Suprapubic skin (tissue), 4 donors: ENCODE results near the gene DMWD. TPM values are rescaled to one million over a fixed set of nuclear protein-coding genes. Genes with fewer than 3 reads are reported as not detected.

Experiments used
- DNase-seq, 2 donors: peaks; one replicate each; pipeline ENCODE4 v3.0.0-alpha.2; 2019; ENCODE audit warnings: low spot score in 2 of 2
- H3K27ac ChIP-seq: fragments of 200-600 bp; sonication (generic); one replicate; pipeline ENCODE4 v1.5.1; 2019
- H3K27me3 ChIP-seq: fragments of 200-600 bp; sonication (generic); one replicate; pipeline ENCODE4 v1.5.1; 2019
- H3K36me3 ChIP-seq: fragments of 200-600 bp; sonication (generic); one replicate; pipeline ENCODE4 v1.5.1; 2019
- H3K4me1 ChIP-seq: fragments of 200-600 bp; sonication (generic); one replicate; pipeline ENCODE4 v1.5.1; 2019
- H3K4me3 ChIP-seq: fragments of 200-600 bp; sonication (generic); one replicate; pipeline ENCODE4 v1.5.1; 2019; ENCODE audit warnings: mild to moderate bottlenecking
- H3K9me3 ChIP-seq: fragments of 200-600 bp; sonication (generic); one replicate; pipeline ENCODE4 v1.5.1; 2019
- EP300 ChIP-seq: sonication (generic); formaldehyde crosslinking; IDR thresholded peaks from one replicate; pipeline ENCODE4 v1.6.1; 2017; ENCODE audit warnings: antibody characterized with exemption
- POLR2A ChIP-seq, 2 donors: fragments of 450-650 bp; IDR thresholded peaks; one replicate each; pipeline ENCODE4 v1.6.1; 2017; ENCODE audit warnings: antibody characterized with exemption in 2 of 2, mild to moderate bottlenecking in 2 of 2, moderate library complexity in 2 of 2
- POLR2AphosphoS5 ChIP-seq, 3 donors: sonication (generic); formaldehyde crosslinking; IDR thresholded peaks; one replicate each; pipeline ENCODE4 v1.6.1; 2017; ENCODE audit warnings: antibody characterized with exemption in 3 of 3
- WGBS: methylation state at CpG from one replicate; pipeline ENCODE4 v1.1.5; 2018; 5-methylcytosine and 5-hydroxymethylcytosine counted together
- total RNA-seq, 4 donors: library from RNA; depleted of rRNA; stranded (reverse); fragments of >200 nt; gene quantifications; one replicate each; pipeline ENCODE4 v1.1.0, GENCODE V29; 2016
- TF ChIP-seq, protein P1 (sequence below), 2 donors: fragments of 200-600 bp in 1 of 2; fragments of 450-650 bp in 1 of 2; sonication (generic) in 1 of 2; IDR thresholded peaks; one replicate each; pipeline ENCODE4 v1.5.1; 2016 to 2019; ENCODE audit warnings: antibody characterized with exemption in 2 of 2, mild to moderate bottlenecking in 1 of 2, moderate library complexity in 1 of 2

Gene DMWD, protein sequence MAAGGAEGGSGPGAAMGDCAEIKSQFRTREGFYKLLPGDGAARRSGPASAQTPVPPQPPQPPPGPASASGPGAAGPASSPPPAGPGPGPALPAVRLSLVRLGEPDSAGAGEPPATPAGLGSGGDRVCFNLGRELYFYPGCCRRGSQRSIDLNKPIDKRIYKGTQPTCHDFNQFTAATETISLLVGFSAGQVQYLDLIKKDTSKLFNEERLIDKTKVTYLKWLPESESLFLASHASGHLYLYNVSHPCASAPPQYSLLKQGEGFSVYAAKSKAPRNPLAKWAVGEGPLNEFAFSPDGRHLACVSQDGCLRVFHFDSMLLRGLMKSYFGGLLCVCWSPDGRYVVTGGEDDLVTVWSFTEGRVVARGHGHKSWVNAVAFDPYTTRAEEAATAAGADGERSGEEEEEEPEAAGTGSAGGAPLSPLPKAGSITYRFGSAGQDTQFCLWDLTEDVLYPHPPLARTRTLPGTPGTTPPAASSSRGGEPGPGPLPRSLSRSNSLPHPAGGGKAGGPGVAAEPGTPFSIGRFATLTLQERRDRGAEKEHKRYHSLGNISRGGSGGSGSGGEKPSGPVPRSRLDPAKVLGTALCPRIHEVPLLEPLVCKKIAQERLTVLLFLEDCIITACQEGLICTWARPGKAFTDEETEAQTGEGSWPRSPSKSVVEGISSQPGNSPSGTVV
- total RNA-seq, result 10 to 100 TPM; 22.7 to 40.6 (median 32.0) TPM

GRCh38 chr19:45792470-45793177 is at the start of gene DMWD:
TSS of gene DMWD (minus strand) at chr19:45792845. CDS start at chr19:45792756, 89 bp downstream.
- no peaks in the 10 kb centered on the region for H3K9me3 ChIP-seq
- H3K4me1 ChIP-seq, result peaks cover 24% of the 10 kb centered on the region
- peak; percentile 100 for DNase-seq
- TF ChIP-seq, protein P1, sequence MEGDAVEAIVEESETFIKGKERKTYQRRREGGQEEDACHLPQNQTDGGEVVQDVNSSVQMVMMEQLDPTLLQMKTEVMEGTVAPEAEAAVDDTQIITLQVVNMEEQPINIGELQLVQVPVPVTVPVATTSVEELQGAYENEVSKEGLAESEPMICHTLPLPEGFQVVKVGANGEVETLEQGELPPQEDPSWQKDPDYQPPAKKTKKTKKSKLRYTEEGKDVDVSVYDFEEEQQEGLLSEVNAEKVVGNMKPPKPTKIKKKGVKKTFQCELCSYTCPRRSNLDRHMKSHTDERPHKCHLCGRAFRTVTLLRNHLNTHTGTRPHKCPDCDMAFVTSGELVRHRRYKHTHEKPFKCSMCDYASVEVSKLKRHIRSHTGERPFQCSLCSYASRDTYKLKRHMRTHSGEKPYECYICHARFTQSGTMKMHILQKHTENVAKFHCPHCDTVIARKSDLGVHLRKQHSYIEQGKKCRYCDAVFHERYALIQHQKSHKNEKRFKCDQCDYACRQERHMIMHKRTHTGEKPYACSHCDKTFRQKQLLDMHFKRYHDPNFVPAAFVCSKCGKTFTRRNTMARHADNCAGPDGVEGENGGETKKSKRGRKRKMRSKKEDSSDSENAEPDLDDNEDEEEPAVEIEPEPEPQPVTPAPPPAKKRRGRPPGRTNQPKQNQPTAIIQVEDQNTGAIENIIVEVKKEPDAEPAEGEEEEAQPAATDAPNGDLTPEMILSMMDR (IDR thresholded peaks at IDR 0.05), result no peak
- peak in 1 of 3 donors; percentile 79 for TF ChIP-seq POLR2AphosphoS5 (IDR thresholded peaks at IDR 0.05)
- TF ChIP-seq POLR2A (IDR thresholded peaks at IDR 0.05), result peak in 1 of 2 donors; percentile 18
- peak within 1 kb of the TSS; percentile 82 for H3K27ac ChIP-seq
- peak within 1 kb of the TSS; percentile 78 for H3K4me3 ChIP-seq
- H3K36me3 ChIP-seq, result peaks cover 24% of the 10 kb centered on the region
- WGBS, result under 1% methylated on average over 18 of the region's 86 CpGs
- no peaks in the 10 kb centered on the region for H3K27me3 ChIP-seq

- H3K27ac ChIP-seq, result no peak overlapping the region
- no peaks in the 10 kb centered on the region for H3K4me1 ChIP-seq
- DNase-seq, result no peak
- TF ChIP-seq POLR2AphosphoS5 (IDR thresholded peaks at IDR 0.05), result no peak
- no peak for TF ChIP-seq POLR2A (IDR thresholded peaks at IDR 0.05)
- TF ChIP-seq EP300, result no peak
- TF ChIP-seq, protein P1 (IDR thresholded peaks at IDR 0.05), result no peak
- peaks cover 97% of the 10 kb centered on the region for H3K36me3 ChIP-seq
- no peaks in the 10 kb centered on the region for H3K27me3 ChIP-seq
- H3K9me3 ChIP-seq, result no peaks in the 10 kb centered on the region
- no peak overlapping the region for H3K4me3 ChIP-seq
- WGBS, result 99% methylated on average over 9 of the region's 14 CpGs
These were observed 49.6 kb upstream of the DMWD start for GRCh38 chr19:45842198-45842597.

GRCh38 chr19:45834970-45835369 is 42.3 kb upstream of the DMWD start:
- Histone ChIP-seq H3K27me3 (no peaks in the 10 kb centered on the region), H3K4me1 (no peaks in the 10 kb centered on the region), H3K4me3 (no peak overlapping the region), H3K27ac (no peak overlapping the region), H3K9me3 (no peaks in the 10 kb centered on the region), H3K36me3 (peaks cover 98% of the 10 kb centered on the region)
- TF ChIP-seq POLR2A (IDR thresholded peaks at IDR 0.05), result no peak
- TF ChIP-seq POLR2AphosphoS5 (IDR thresholded peaks at IDR 0.05), result no peak
- TF ChIP-seq, protein P1 (IDR thresholded peaks at IDR 0.05), result no peak
- no peak for TF ChIP-seq EP300
- WGBS, result 90% methylated on average over 2 of the region's 7 CpGs
- no peak for DNase-seq

DNA sequence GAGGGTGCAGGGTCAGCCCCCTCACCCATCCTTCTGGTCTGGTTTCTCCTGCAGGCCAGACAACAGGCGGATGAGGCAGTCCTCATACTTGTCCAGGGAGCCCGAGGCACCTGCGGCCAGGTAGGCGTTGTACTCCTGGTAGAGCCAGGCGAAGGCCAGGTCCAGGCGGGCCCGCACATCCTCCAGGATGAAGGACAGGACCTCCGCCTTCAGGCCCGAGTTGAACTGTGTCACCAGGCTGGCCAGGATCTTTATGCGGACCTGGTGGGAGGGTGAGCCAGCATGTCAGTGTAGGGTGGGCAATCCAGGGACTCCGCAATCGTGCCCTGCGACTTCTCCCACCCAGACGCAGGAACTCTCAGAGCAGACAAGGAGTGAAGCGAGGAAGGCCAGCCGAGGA is 36.3 kb upstream of the DMWD start:
- DNase-seq, result no peak
- TF ChIP-seq POLR2AphosphoS5 (IDR thresholded peaks at IDR 0.05) (no peak), POLR2A (IDR thresholded peaks at IDR 0.05) (no peak), EP300 (no peak)
- TF ChIP-seq, protein P1 (IDR thresholded peaks at IDR 0.05), result no peak
- Histone ChIP-seq H3K4me3 (no peak overlapping the region), H3K4me1 (peaks cover 10% of the 10 kb centered on the region), H3K27ac (no peak overlapping the region), H3K27me3 (no peaks in the 10 kb centered on the region), H3K36me3 (peaks cover 97% of the 10 kb centered on the region), H3K9me3 (no peaks in the 10 kb centered on the region)
- 88% methylated on average over 12 of the region's 16 CpGs for WGBS

- Histone ChIP-seq H3K4me1 (peaks cover 10% of the 10 kb centered on the region), H3K4me3 (no peak overlapping the region), H3K9me3 (no peaks in the 10 kb centered on the region), H3K27ac (no peak overlapping the region), H3K27me3 (no peaks in the 10 kb centered on the region), H3K36me3 (peaks cover 97% of the 10 kb centered on the region)
- WGBS, result 92% methylated on average over 9 of the region's 9 CpGs
- no peak for DNase-seq
- TF ChIP-seq, protein P1 (IDR thresholded peaks at IDR 0.05), result no peak
- TF ChIP-seq POLR2A (IDR thresholded peaks at IDR 0.05), result no peak
- no peak for TF ChIP-seq POLR2AphosphoS5 (IDR thresholded peaks at IDR 0.05)
- TF ChIP-seq EP300, result no peak
These were observed 35.9 kb upstream of the DMWD start for GRCh38 chr19:45828523-45828922.
